GM12878 (cell line): ENCODE data around the gene INHBE. TPM values are rescaled to one million over a fixed set of nuclear protein-coding genes. Genes with fewer than 3 reads are reported as not detected.
A peak's percentile ranks its signal among the peaks of the same experiment; 100 is the strongest.

Experiments
- ATAC-seq: fragments of 200-7000 bp; cut with Tn5 transposase; 3 replicates; pipeline ENCODE4 v1.9.1; 2020; ENCODE audit warnings: mild to moderate bottlenecking, moderate library complexity
- BruUV-seq: library from RNA; stranded (reverse); fragments of 400-500 nt; replicated peaks from 2 replicates; lab custom pipeline; 2021; lab: Mats Ljungman, UMichigan
- CTCF ChIA-PET: fragments of 300-600 bp; sonication (Branson Sonifier 250); formaldehyde crosslinking; extraction: SDS; loops from one replicate; lab custom pipeline; 2021; ENCODE audit warnings: inconsistent platforms; lab: Yijun Ruan, JAX
- POLR2A ChIA-PET: fragments of 350-600 bp; formaldehyde crosslinking; extraction: SDS; loops from one replicate; lab custom pipeline; 2021; ENCODE audit warnings: inconsistent platforms; lab: Charles Lee
- RAD21 ChIA-PET: fragments of 300-600 bp; sonication (Branson Sonifier 250); formaldehyde crosslinking; loops from one replicate; lab custom pipeline; 2023; ENCODE audit warnings: antibody characterized with exemption; ENCODE audit not compliant: unreplicated experiment; lab: Charles Lee
- SMC1A ChIA-PET: fragments of 300-600 bp; sonication (Branson Sonifier 250); formaldehyde crosslinking; loops from one replicate; lab custom pipeline; 2023; ENCODE audit not compliant: unreplicated experiment, uncharacterized antibody; lab: Charles Lee
- DNase-seq: peaks from one replicate; pipeline ENCODE4 v3.0.0-alpha.2; 2011; ENCODE audit warnings: low read depth, low spot score
- FAIRE-seq: peaks from 3 replicates; lab custom pipeline; 2011; peaks lifted over from hg19 to GRCh38; lab: Jason Lieb, UNC
- H2AFZ ChIP-seq: 2 replicates; pipeline ENCODE4 v1.6.0; 2011; ENCODE audit warnings: low read depth, low read length, control low read depth; ENCODE audit not compliant: control insufficient read depth
- H3K27ac ChIP-seq: 2 replicates; pipeline ENCODE4 v1.5.1; 2011; ENCODE audit warnings: control low read depth; ENCODE audit not compliant: control insufficient read depth, insufficient read depth
- H3K27me3 ChIP-seq, 2 experiments: replicated peaks in 1 of 2; 2 replicates each; pipeline versions ENCODE4 v1.6.0 to v1.6.1; 2011; ENCODE audit warnings: low read length in 1 of 2; ENCODE audit not compliant: control insufficient read depth in 2 of 2, insufficient read depth in 2 of 2
- H3K36me3 ChIP-seq, 2 experiments: 2 replicates each; pipeline ENCODE4 v1.5.1; 2011; ENCODE audit warnings: low read length in 1 of 2; ENCODE audit not compliant: control insufficient read depth in 2 of 2, insufficient read depth in 2 of 2
- H3K4me1 ChIP-seq: 2 replicates; pipeline ENCODE4 v1.6.1; 2011; ENCODE audit warnings: mild to moderate bottlenecking, low read length, moderate library complexity, mixed read lengths; ENCODE audit not compliant: control insufficient read depth, insufficient read depth
- H3K4me2 ChIP-seq: 2 replicates; pipeline ENCODE4 v1.6.0; 2011; ENCODE audit warnings: control low read depth; ENCODE audit not compliant: control insufficient read depth, insufficient read depth
- H3K4me3 ChIP-seq: fragments of 200-600 bp; sonication (generic); 2 replicates; pipeline ENCODE4 v1.5.1; 2016
- H3K79me2 ChIP-seq: 2 replicates; pipeline ENCODE4 v1.6.0; 2011; ENCODE audit warnings: low read length; ENCODE audit not compliant: control insufficient read depth, insufficient read depth
- H3K9ac ChIP-seq: 2 replicates; pipeline ENCODE4 v1.8.0; 2011; ENCODE audit warnings: low read length, control low read depth, mixed read lengths; ENCODE audit not compliant: control insufficient read depth, insufficient read depth
- H3K9me3 ChIP-seq: replicated peaks from 3 replicates; pipeline ENCODE4 v1.5.1; 2011; ENCODE audit warnings: mild to moderate bottlenecking, low read length; ENCODE audit not compliant: control insufficient read depth, insufficient read depth
- H4K20me1 ChIP-seq: 2 replicates; pipeline ENCODE4 v1.6.0; 2011; ENCODE audit not compliant: control insufficient read depth, insufficient read depth
- CBFB ChIP-seq: IDR thresholded peaks from 2 replicates; pipeline ENCODE4 v1.6.1; 2016; ENCODE audit warnings: antibody characterized with exemption, low read depth
- CUX1 ChIP-seq: IDR thresholded peaks from 2 replicates; pipeline ENCODE4 v1.6.1; 2012; ENCODE audit warnings: improper control_type of control experiment, low read depth, low read length; ENCODE audit not compliant: insufficient replicate concordance
- ELK1 ChIP-seq: IDR thresholded peaks from 2 replicates; pipeline ENCODE4 v1.6.1; 2012; ENCODE audit warnings: low read depth, low read length, improper control_type of control experiment
- JUND ChIP-seq: IDR thresholded peaks from 2 replicates; pipeline ENCODE4 v1.6.1; 2012; ENCODE audit warnings: low read depth, mild to moderate bottlenecking, low read length, improper control_type of control experiment, moderate library complexity
- SMAD1 ChIP-seq: fragments of 450-650 bp; IDR thresholded peaks from 2 replicates; pipeline ENCODE4 v1.6.1; 2018; ENCODE audit warnings: mild to moderate bottlenecking, low read depth; ENCODE audit not compliant: partially characterized antibody
- SMARCA5 ChIP-seq: fragments of 450-650 bp; IDR thresholded peaks from 2 replicates; pipeline ENCODE4 v1.6.1; 2017; ENCODE audit warnings: mild to moderate bottlenecking
- TARDBP ChIP-seq: IDR thresholded peaks from 2 replicates; pipeline ENCODE4 v1.6.1; 2016; ENCODE audit warnings: borderline replicate concordance
- TCF12 ChIP-seq: IDR thresholded peaks from 2 replicates; pipeline ENCODE4 v1.6.1; 2011; ENCODE audit warnings: low read depth, mild to moderate bottlenecking, low read length
- TCF3 ChIP-seq: IDR thresholded peaks from 2 replicates; pipeline ENCODE4 v1.6.1; 2012; ENCODE audit warnings: low read depth, mild to moderate bottlenecking, low read length, borderline replicate concordance; ENCODE audit not compliant: insufficient read depth
- YY1 ChIP-seq: IDR thresholded peaks from 2 replicates; pipeline ENCODE4 v1.6.1; 2011; ENCODE audit warnings: low read depth, mild to moderate bottlenecking, low read length
- ZNF274 ChIP-seq: IDR thresholded peaks from one replicate; pipeline ENCODE4 v1.8.0; 2011; ENCODE audit not compliant: insufficient read length, insufficient read depth
- ZNF622 ChIP-seq: fragments of 450-650 bp; IDR thresholded peaks from 2 replicates; pipeline ENCODE4 v1.6.1; 2017; ENCODE audit warnings: mild to moderate bottlenecking, inconsistent platforms
- WGBS: methylation state at CpG from one replicate; pipeline ENCODE4 v1.1.6; 2016; ENCODE audit warnings: low lambda C conversion rate; ENCODE audit not compliant: insufficient replicate concordance, insufficient coverage; ENCODE audit errors: missing lambda C conversion rate; 5-methylcytosine and 5-hydroxymethylcytosine counted together
- in situ Hi-C: fragments of 300-500 bp; cut with MboI; formaldehyde crosslinking; loops from 9 replicates; pipeline ENCODE4 v1.14.3; 2018; ENCODE audit warnings: mixed read lengths
- intact Hi-C: fragments of 100-400 bp; cut with micrococcal nuclease; formaldehyde crosslinking; loops from one replicate; pipeline ENCODE4 v1.14.2; 2022; ENCODE audit not compliant: unreplicated experiment
- polyA plus RNA-seq, 11 experiments: library from polyadenylated mRNA; depleted of rRNA in 4 of 11; unstranded in 6 of 11; stranded (reverse) in 5 of 11; fragments of >200 nt; fragmentation: Nextera tagmentation in 4 of 11; fragmentation: Illumina TruSeq in 1 of 11; extraction: Ambion mirVana in 4 of 11; extraction: Trizol in 1 of 11; gene quantifications; 1 replicate in 1 of 11; 2 replicates in 10 of 11; pipeline versions ENCODE4 v1.2.1 to v1.2.3, GENCODE V29; 2011 to 2016; ENCODE audit warnings: inconsistent platforms in 2 of 11, missing spikeins in 2 of 11, low read depth in 1 of 11
- total RNA-seq, 4 experiments: library from RNA; depleted of rRNA in 3 of 4; stranded (reverse); fragments of >200 nt in 3 of 4; fragmentation: Illumina TruSeq in 1 of 4; extraction: Trizol in 1 of 4; gene quantifications; 2 replicates each; pipeline versions ENCODE4 v1.2.1 to v1.2.3, GENCODE V29; 2013 to 2021
- TF ChIP-seq, protein P1 (sequence below): fragments of 150-350 bp; IDR thresholded peaks from 2 replicates; pipeline ENCODE4 v1.6.1; 2014; ENCODE audit warnings: mild to moderate bottlenecking, low read depth, low read length

The INHBE gene
- total and polyA plus RNA-seq, 10 of the 15 experiments (the other 5 are each of a cell fraction or from before 2014, with no cell fraction given), result 0.09 to 2.5 (median 0.37) TPM

- no peak for TF ChIP-seq ZNF622
- peak; percentile 72; the same call in 1 of the 2 replicates for TF ChIP-seq TCF3
- peak; percentile 9; the same call in 1 of the 2 replicates for TF ChIP-seq ELK1
- peak; percentile 33; the same call in 1 of the 2 replicates for TF ChIP-seq YY1
- TF ChIP-seq TARDBP, result peak; percentile 76; the same call in 1 of the 2 replicates
- 0 out of 2 replicates have a peak, but pooled peaks have one; percentile 48 for TF ChIP-seq TCF12
- no peak for TF ChIP-seq JUND
- TF ChIP-seq SMAD1, result peak; percentile 84
- no peak for TF ChIP-seq ZNF274
- no peak for TF ChIP-seq SMARCA5
Measured at GRCh38 chr12:57430931-57431566, 24.1 kb upstream of the INHBE start, which contains the start of gene R3HDM2 (continued).

- ChIA-PET SMC1A (interaction anchor here (2.5 to 3.5 kb wide), 2 partner anchors 22 to 27 kb away, joined by 14 to 24 read pairs; partner anchors contain the start of gene INHBE), CTCF (interaction anchor here (0.9 to 2.5 kb wide), 5 partner anchors 14 to 27 kb away, joined by 3 to 34 read pairs (median 5); no protein-coding TSS in a partner anchor), RAD21 (interaction anchor here (4.6 kb wide), 1 partner anchor 21 kb away, joined by 31 read pairs; no protein-coding TSS in a partner anchor), POLR2A (interaction anchor here (1.0 to 3.9 kb wide), 3 partner anchors 17 to 27 kb away, joined by 6 to 26 read pairs (median 6); no protein-coding TSS in a partner anchor)
- Histone ChIP-seq H4K20me1 (no peaks in the 10 kb centered on the region), H3K4me1 (peaks cover 5% of the 10 kb centered on the region; the same call in 1 of the 2 replicates), H3K27ac (peak overlapping the region; percentile 90; the same call in 1 of the 2 replicates), H3K4me3 (peak overlapping the region; percentile 66; the same call in 1 of the 2 replicates), H3K36me3 (no peaks in the 10 kb centered on the region), H3K9ac (peak overlapping the region; percentile 90), H2AFZ (peak overlapping the region; percentile 94), H3K27me3 (no peaks in the 10 kb centered on the region), H3K79me2 (peaks cover 20% of the 10 kb centered on the region), H3K4me2 (peak overlapping the region; percentile 61), H3K9me3 (no peaks in the 10 kb centered on the region)
- peak; percentile 62 for FAIRE-seq
- in situ Hi-C loops, result no loop called here
- BruUV-seq, result no TSS peak
- no peak for DNase-seq
- WGBS, result 80% methylated on average over 11 of the region's 11 CpGs
- TF ChIP-seq SMAD1 (no peak), CBFB (no peak), CUX1 (peak; percentile 8)
- TF ChIP-seq, protein P1, sequence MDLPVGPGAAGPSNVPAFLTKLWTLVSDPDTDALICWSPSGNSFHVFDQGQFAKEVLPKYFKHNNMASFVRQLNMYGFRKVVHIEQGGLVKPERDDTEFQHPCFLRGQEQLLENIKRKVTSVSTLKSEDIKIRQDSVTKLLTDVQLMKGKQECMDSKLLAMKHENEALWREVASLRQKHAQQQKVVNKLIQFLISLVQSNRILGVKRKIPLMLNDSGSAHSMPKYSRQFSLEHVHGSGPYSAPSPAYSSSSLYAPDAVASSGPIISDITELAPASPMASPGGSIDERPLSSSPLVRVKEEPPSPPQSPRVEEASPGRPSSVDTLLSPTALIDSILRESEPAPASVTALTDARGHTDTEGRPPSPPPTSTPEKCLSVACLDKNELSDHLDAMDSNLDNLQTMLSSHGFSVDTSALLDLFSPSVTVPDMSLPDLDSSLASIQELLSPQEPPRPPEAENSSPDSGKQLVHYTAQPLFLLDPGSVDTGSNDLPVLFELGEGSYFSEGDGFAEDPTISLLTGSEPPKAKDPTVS, result no peak
- intact Hi-C loops, result no loop called here
- ATAC-seq, result no peak
Measured at GRCh38 chr12:57431654-57432188, 23.4 kb upstream of the INHBE start.
